Measurements from ENCODE around the gene ATXN7. TPM values are rescaled to one million over a fixed set of nuclear protein-coding genes. Genes with fewer than 3 reads are reported as not detected.

ATXN7 gene
- total RNA-seq, 1 experiment from 2014 or later: 11.3 TPM

- Histone ChIP-seq H3K9me3 (ENCODE audit: low read depth, low read length, poor library complexity, severe bottlenecking) (no peaks in the 10 kb centered on the region), H3K27me3 (replicated peaks; ENCODE audit: insufficient read depth, low read depth, low read length, poor library complexity) (no peaks in the 10 kb centered on the region), H3K27ac (ENCODE audit: low read depth, low read length, poor library complexity, severe bottlenecking) (no peak overlapping the region), H3K36me3 (ENCODE audit: insufficient read depth, low read length, poor library complexity, severe bottlenecking) (peaks cover 50% of the 10 kb centered on the region), H3K4me1 (ENCODE audit: insufficient read depth, low read length, poor library complexity, severe bottlenecking) (no peaks in the 10 kb centered on the region), H3K4me3 (ENCODE audit: low read depth, low read length, poor library complexity, severe bottlenecking) (no peak overlapping the region)
- DNase-seq (ENCODE audit: low spot score): no peak
- no TSS peak for BruUV-seq (replicated peaks)
- intact Hi-C loops (cut with micrococcal nuclease; ENCODE audit: unreplicated experiment): no loop called here
- TF ChIP-seq EZH2 (IDR thresholded peaks at IDR 0.05; ENCODE audit: borderline replicate concordance, low read depth, low read length, poor library complexity, severe bottlenecking): no peak
- TF ChIP-seq, protein P1, sequence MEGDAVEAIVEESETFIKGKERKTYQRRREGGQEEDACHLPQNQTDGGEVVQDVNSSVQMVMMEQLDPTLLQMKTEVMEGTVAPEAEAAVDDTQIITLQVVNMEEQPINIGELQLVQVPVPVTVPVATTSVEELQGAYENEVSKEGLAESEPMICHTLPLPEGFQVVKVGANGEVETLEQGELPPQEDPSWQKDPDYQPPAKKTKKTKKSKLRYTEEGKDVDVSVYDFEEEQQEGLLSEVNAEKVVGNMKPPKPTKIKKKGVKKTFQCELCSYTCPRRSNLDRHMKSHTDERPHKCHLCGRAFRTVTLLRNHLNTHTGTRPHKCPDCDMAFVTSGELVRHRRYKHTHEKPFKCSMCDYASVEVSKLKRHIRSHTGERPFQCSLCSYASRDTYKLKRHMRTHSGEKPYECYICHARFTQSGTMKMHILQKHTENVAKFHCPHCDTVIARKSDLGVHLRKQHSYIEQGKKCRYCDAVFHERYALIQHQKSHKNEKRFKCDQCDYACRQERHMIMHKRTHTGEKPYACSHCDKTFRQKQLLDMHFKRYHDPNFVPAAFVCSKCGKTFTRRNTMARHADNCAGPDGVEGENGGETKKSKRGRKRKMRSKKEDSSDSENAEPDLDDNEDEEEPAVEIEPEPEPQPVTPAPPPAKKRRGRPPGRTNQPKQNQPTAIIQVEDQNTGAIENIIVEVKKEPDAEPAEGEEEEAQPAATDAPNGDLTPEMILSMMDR (conservative IDR thresholded peaks at IDR 0.05; ENCODE audit: low read depth, low read length): no peak
- POLR2A ChIA-PET (ENCODE audit: low non-redundant PET): no interaction called here
- CTCF ChIA-PET: no interaction called here
Measured at GRCh38 chr3:64008017-64008416, 144.3 kb downstream of the ATXN7 start.

DNA sequence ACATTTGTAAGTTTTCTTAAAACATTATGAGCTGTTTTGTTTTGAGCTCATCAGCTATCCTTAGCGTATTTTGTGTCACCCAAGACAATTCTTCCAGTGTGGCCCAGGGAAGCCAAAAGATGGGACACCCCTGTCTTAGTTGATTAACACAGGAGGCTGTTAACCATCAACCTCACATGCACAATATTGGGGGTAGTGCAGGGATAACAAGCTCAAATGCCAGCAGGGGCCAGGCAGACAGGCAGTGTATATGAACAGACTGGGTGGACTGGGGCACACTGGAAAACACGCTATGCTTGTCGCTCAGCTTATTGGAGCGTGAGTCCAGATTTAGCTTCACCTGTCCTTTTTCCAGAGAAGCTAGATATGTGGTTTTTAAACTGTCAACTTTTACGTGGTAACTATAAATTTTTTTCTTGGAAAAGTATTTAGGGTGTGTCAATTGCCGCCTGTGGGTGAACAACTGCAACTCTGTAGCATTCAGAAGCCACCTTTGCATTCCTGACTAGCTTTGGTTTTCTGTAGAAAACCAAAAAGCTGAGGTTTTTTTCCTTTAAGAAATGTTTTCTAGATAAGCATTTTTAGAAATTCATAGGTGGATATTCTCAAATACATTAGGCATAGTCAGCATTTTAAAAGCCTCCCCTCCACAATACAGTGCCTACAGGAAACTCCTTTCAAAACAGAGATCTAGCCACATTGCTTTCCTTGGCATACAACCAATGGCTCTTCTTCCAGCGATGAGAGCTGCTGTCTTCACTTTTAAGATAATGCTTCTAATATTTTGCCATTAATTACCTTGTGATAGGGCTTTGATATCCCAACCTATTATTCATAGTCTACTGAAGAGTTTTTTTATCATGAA lies 145.1 kb downstream of the ATXN7 start:
- Histone ChIP-seq H3K4me1 (ENCODE audit: insufficient read depth, low read length, poor library complexity, severe bottlenecking) (no peaks in the 10 kb centered on the region), H3K36me3 (ENCODE audit: insufficient read depth, low read length, poor library complexity, severe bottlenecking) (peaks cover 56% of the 10 kb centered on the region), H3K27me3 (replicated peaks; ENCODE audit: insufficient read depth, low read depth, low read length, poor library complexity) (no peaks in the 10 kb centered on the region), H3K9me3 (ENCODE audit: low read depth, low read length, poor library complexity, severe bottlenecking) (no peaks in the 10 kb centered on the region), H3K4me3 (ENCODE audit: low read depth, low read length, poor library complexity, severe bottlenecking) (no peak overlapping the region), H3K27ac (ENCODE audit: low read depth, low read length, poor library complexity, severe bottlenecking) (no peak overlapping the region)
- ChIA-PET POLR2A (ENCODE audit: low non-redundant PET) (interaction anchor here (0.6 kb wide), 1 partner anchor 26 kb away, joined by 3 read pairs; no protein-coding TSS in a partner anchor), CTCF (no interaction called here)
- TF ChIP-seq EZH2 (IDR thresholded peaks at IDR 0.05; ENCODE audit: borderline replicate concordance, low read depth, low read length, poor library complexity, severe bottlenecking): no peak
- TF ChIP-seq, protein P1 (conservative IDR thresholded peaks at IDR 0.05; ENCODE audit: low read depth, low read length): no peak
- intact Hi-C loops (cut with micrococcal nuclease; ENCODE audit: unreplicated experiment): no loop called here
- no TSS peak for BruUV-seq (replicated peaks)
- no peak for DNase-seq (ENCODE audit: low spot score)

DNA sequence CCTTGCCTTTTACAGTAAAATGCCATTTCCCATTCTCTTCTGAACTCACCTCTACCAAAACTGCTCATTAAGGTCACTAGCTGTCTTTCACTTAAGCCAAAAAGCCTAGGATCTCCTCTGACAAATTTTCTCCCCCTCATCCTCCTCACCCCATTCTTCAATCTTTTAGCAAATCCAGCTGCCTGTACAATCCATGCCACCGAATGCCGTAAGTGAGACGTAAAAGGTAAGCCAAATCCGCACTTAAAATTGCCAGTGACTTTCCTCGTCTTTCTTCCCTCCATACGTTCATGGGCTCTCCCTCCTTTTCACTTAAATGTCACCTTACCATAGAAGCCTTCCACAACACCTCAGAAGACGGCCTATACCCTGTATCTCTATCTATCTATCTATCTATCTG lies 145.9 kb downstream of the ATXN7 start:
- H3K27ac ChIP-seq (ENCODE audit: low read depth, low read length, poor library complexity, severe bottlenecking): no peak overlapping the region
- POLR2A ChIA-PET (ENCODE audit: low non-redundant PET): no interaction called here
- intact Hi-C loops (cut with micrococcal nuclease; ENCODE audit: unreplicated experiment): no loop called here
- no peak for DNase-seq (ENCODE audit: low spot score)
- TF ChIP-seq EZH2 (IDR thresholded peaks at IDR 0.05; ENCODE audit: borderline replicate concordance, low read depth, low read length, poor library complexity, severe bottlenecking): no peak
- TF ChIP-seq, protein P1 (conservative IDR thresholded peaks at IDR 0.05; ENCODE audit: low read depth, low read length): no peak
- peaks cover 59% of the 10 kb centered on the region for H3K36me3 ChIP-seq (ENCODE audit: insufficient read depth, low read length, poor library complexity, severe bottlenecking)
- H3K27me3 ChIP-seq (replicated peaks; ENCODE audit: insufficient read depth, low read depth, low read length, poor library complexity): no peaks in the 10 kb centered on the region
- no TSS peak for BruUV-seq (replicated peaks)
- H3K4me3 ChIP-seq (ENCODE audit: low read depth, low read length, poor library complexity, severe bottlenecking): no peak overlapping the region
- no peaks in the 10 kb centered on the region for H3K9me3 ChIP-seq (ENCODE audit: low read depth, low read length, poor library complexity, severe bottlenecking)
- CTCF ChIA-PET: no interaction called here
- no peaks in the 10 kb centered on the region for H3K4me1 ChIP-seq (ENCODE audit: insufficient read depth, low read length, poor library complexity, severe bottlenecking)
